HepG2 (cell line): ENCODE results near the gene IQCK. TPM values are rescaled to one million over a fixed set of nuclear protein-coding genes. Genes with fewer than 3 reads are reported as not detected.

Source experiments
- ATAC-seq: fragments of 200-7000 bp; cut with Tn5 transposase; 3 replicates; pipeline ENCODE4 v1.9.1; 2020; ENCODE audit warnings: mild to moderate bottlenecking, moderate library complexity
- BruUV-seq: library from RNA; stranded (reverse); fragments of 400-500 nt; replicated peaks from 2 replicates; lab custom pipeline; 2021; lab: Mats Ljungman, UMichigan
- CTCF ChIA-PET: fragments of 300-600 bp; formaldehyde crosslinking; extraction: SDS; loops from one replicate; lab custom pipeline; 2021; ENCODE audit warnings: low total read pairs, inconsistent platforms, low intra/inter-chr PET ratio; lab: Yijun Ruan, JAX
- POLR2A ChIA-PET: fragments of 350-600 bp; sonication (Branson Sonifier 250); formaldehyde crosslinking; loops from one replicate; lab custom pipeline; 2020; ENCODE audit warnings: antibody characterized with exemption, inconsistent platforms; lab: Yijun Ruan, JAX
- DNase-seq: peaks from one replicate; pipeline ENCODE4 v3.0.0-alpha.2; 2015; ENCODE audit warnings: low spot score
- FAIRE-seq: peaks from 3 replicates; lab custom pipeline; 2011; peaks lifted over from hg19 to GRCh38; lab: Jason Lieb, UNC
- H2AFZ ChIP-seq: one replicate; pipeline ENCODE4 v1.6.1; 2011; ENCODE audit warnings: low read length, inconsistent platforms
- H3K27ac ChIP-seq: fragments of 300-600 bp; 3 replicates; pipeline ENCODE4 v1.8.0; 2011; ENCODE audit warnings: mixed run types, mild to moderate bottlenecking, mixed read lengths, low read length, inconsistent platforms; ENCODE audit not compliant: insufficient read depth; ENCODE audit errors: extremely low read length
- H3K27me3 ChIP-seq, 2 experiments: fragments of 200-600 bp in 1 of 2; 2 replicates in 1 of 2; 3 replicates in 1 of 2; pipeline versions ENCODE4 v1.6.0 to v1.8.0; 2011; ENCODE audit warnings: low read length in 2 of 2, mild to moderate bottlenecking in 2 of 2, moderate library complexity in 2 of 2, inconsistent platforms in 1 of 2; ENCODE audit not compliant: insufficient read depth in 2 of 2, control insufficient read depth in 1 of 2
- H3K36me3 ChIP-seq, 2 experiments: fragments of 200-600 bp in 1 of 2; replicated peaks in 1 of 2; 2 replicates in 1 of 2; 3 replicates in 1 of 2; pipeline versions ENCODE4 v1.5.1 to v1.8.0; 2011; ENCODE audit warnings: low read length in 2 of 2, inconsistent platforms in 1 of 2; ENCODE audit not compliant: insufficient read depth in 2 of 2, control insufficient read depth in 1 of 2
- H3K4me1 ChIP-seq: 2 replicates; pipeline ENCODE4 v1.5.1; 2012; ENCODE audit warnings: low read length, inconsistent platforms; ENCODE audit not compliant: insufficient read depth
- H3K4me2 ChIP-seq: 2 replicates; pipeline ENCODE4 v1.6.0; 2011; ENCODE audit warnings: low read depth, low read length, inconsistent platforms
- H3K4me3 ChIP-seq, 3 experiments: fragments of 200-600 bp in 1 of 3; sonication (generic), shearing (Covaris generic) in 1 of 3; replicated peaks in 1 of 3; 2 replicates each; pipeline ENCODE4 v1.5.1; 2011 to 2016; ENCODE audit warnings: low read length in 3 of 3, inconsistent platforms in 2 of 3, low read depth in 2 of 3, mild to moderate bottlenecking in 2 of 3, control low read depth in 1 of 3, mixed read lengths in 1 of 3; ENCODE audit not compliant: insufficient read depth in 1 of 3
- H3K79me2 ChIP-seq: one replicate; pipeline ENCODE4 v1.6.1; 2011; ENCODE audit warnings: low read length, inconsistent platforms; ENCODE audit not compliant: insufficient read depth
- H3K9ac ChIP-seq: 2 replicates; pipeline ENCODE4 v1.6.0; 2011; ENCODE audit warnings: mild to moderate bottlenecking, low read depth, low read length, inconsistent platforms; ENCODE audit not compliant: insufficient read depth
- H3K9me3 ChIP-seq: 2 replicates; pipeline ENCODE4 v1.5.1; 2012; ENCODE audit warnings: mild to moderate bottlenecking, low read length
- H4K20me1 ChIP-seq: 2 replicates; pipeline ENCODE4 v1.6.0; 2011; ENCODE audit warnings: inconsistent platforms, mild to moderate bottlenecking, low read length, moderate library complexity; ENCODE audit not compliant: insufficient read depth
- ARNTL ChIP-seq: sonication (generic); formaldehyde crosslinking; IDR thresholded peaks from 2 replicates; pipeline ENCODE4 v1.4.0; 2020; ENCODE audit warnings: mild to moderate bottlenecking, missing genetic modification reagents
- ATF4 ChIP-seq, 2 experiments: fragments of 450-650 bp in 1 of 2; sonication (generic) in 1 of 2; formaldehyde crosslinking; IDR thresholded peaks; 2 replicates each; pipeline versions ENCODE4 v1.5.0 to v1.8.0; 2020 to 2022; ENCODE audit warnings: mild to moderate bottlenecking in 1 of 2, missing genetic modification reagents in 1 of 2
- GMEB2 ChIP-seq: IDR thresholded peaks from 2 replicates; pipeline ENCODE4 v1.6.1; 2016; ENCODE audit warnings: missing biosample characterization, missing genetic modification reagents, low read depth
- HOXA3 ChIP-seq: sonication (generic); formaldehyde crosslinking; IDR thresholded peaks from 2 replicates; pipeline ENCODE4 v1.5.0; 2020; ENCODE audit warnings: missing genetic modification reagents
- KDM5A ChIP-seq: fragments of 200-600 bp; sonication (generic); IDR thresholded peaks from 2 replicates; pipeline ENCODE4 v1.7.0; 2018; ENCODE audit warnings: antibody characterized with exemption, mild to moderate bottlenecking, low read length, borderline replicate concordance
- MLLT10 ChIP-seq: sonication (generic); formaldehyde crosslinking; IDR thresholded peaks from 2 replicates; pipeline ENCODE4 v1.4.0; 2020; ENCODE audit warnings: missing genetic modification reagents
- RAD51 ChIP-seq: fragments of 450-650 bp; IDR thresholded peaks from 2 replicates; pipeline ENCODE4 v1.6.1; 2016; ENCODE audit warnings: borderline replicate concordance
- RBM22 ChIP-seq: fragments of 200-400 bp; formaldehyde crosslinking; optimal IDR thresholded peaks from 2 replicates; pipeline ENCODE3; 2017; ENCODE audit warnings: mild to moderate bottlenecking, low read length, moderate library complexity
- SATB2 ChIP-seq: sonication (generic); formaldehyde crosslinking; IDR thresholded peaks from 2 replicates; pipeline ENCODE4 v1.5.0; 2020; ENCODE audit warnings: missing genetic modification reagents
- ZMAT5 ChIP-seq: sonication (generic); formaldehyde crosslinking; IDR thresholded peaks from 2 replicates; pipeline ENCODE4 v1.5.0; 2020; ENCODE audit warnings: mild to moderate bottlenecking, low read depth, missing genetic modification reagents, borderline replicate concordance
- ZNF275 ChIP-seq: sonication (generic); formaldehyde crosslinking; IDR thresholded peaks from 2 replicates; pipeline ENCODE4 v1.8.0; 2022; ENCODE audit warnings: missing genetic modification reagents, mild to moderate bottlenecking, inconsistent platforms, borderline replicate concordance
- WGBS: methylation state at CpG from one replicate; pipeline ENCODE4 v1.1.6; 2017; ENCODE audit warnings: low lambda C conversion rate; 5-methylcytosine and 5-hydroxymethylcytosine counted together
- in situ Hi-C: cut with HindIII; loops from 2 replicates; pipeline ENCODE4 v1.10.0; 2017; ENCODE audit warnings: low pct_unique_long_range_greater_than_20kb; ENCODE audit not compliant: extremely low pct_ligation_motif_present
- intact Hi-C: fragments of 100-400 bp; cut with micrococcal nuclease; formaldehyde crosslinking; loops from one replicate; pipeline ENCODE4 v1.10.0; 2022; ENCODE audit not compliant: unreplicated experiment
- polyA plus RNA-seq, 8 experiments: library from polyadenylated mRNA; depleted of rRNA in 3 of 8; stranded (reverse) in 7 of 8; unstranded in 1 of 8; fragments of >200 nt; fragmentation: Illumina TruSeq in 4 of 8; extraction: Trizol in 4 of 8; gene quantifications; 2 replicates each; pipeline versions ENCODE4 v1.2.1 to v1.2.3, GENCODE V29; 2011 to 2016; ENCODE audit warnings: low read depth in 4 of 8, missing spikeins in 1 of 8, mixed read lengths in 1 of 8; ENCODE audit not compliant: insufficient read depth in 1 of 8
- total RNA-seq, 5 experiments: library from RNA; depleted of rRNA; stranded (reverse); fragments of >200 nt; fragmentation: Illumina TruSeq; extraction: Trizol; gene quantifications; 2 replicates each; pipeline ENCODE4 v1.2.3, GENCODE V29; 2016; ENCODE audit warnings: low read depth in 1 of 5
- TF ChIP-seq, protein P1 (sequence below): sonication (generic); formaldehyde crosslinking; IDR thresholded peaks from 2 replicates; pipeline ENCODE4 v1.4.0; 2020; ENCODE audit warnings: missing genetic modification reagents
- TF ChIP-seq, protein P2 (sequence below): IDR thresholded peaks from 2 replicates; pipeline ENCODE4 v1.6.1; 2016

IQCK gene
- total and polyA plus RNA-seq, 2 of the 13 experiments (the other 11 are each of a cell fraction or from before 2014, with no cell fraction given) = 5.1 to 7.3 TPM

GRCh38 chr16:19872935-19873334 is 154.9 kb downstream of the IQCK start:
- WGBS = 53% methylated on average over 12 of the region's 12 CpGs
- H3K36me3 ChIP-seq = no peaks in the 10 kb centered on the region
- H3K4me2 ChIP-seq = no peak overlapping the region
- no peak overlapping the region for H3K9ac ChIP-seq
- no peaks in the 10 kb centered on the region for H3K9me3 ChIP-seq
- ChIA-PET POLR2A (no interaction called here), CTCF (no interaction called here)
- H3K4me3 ChIP-seq = no peak overlapping the region
- TF ChIP-seq, protein P1, sequence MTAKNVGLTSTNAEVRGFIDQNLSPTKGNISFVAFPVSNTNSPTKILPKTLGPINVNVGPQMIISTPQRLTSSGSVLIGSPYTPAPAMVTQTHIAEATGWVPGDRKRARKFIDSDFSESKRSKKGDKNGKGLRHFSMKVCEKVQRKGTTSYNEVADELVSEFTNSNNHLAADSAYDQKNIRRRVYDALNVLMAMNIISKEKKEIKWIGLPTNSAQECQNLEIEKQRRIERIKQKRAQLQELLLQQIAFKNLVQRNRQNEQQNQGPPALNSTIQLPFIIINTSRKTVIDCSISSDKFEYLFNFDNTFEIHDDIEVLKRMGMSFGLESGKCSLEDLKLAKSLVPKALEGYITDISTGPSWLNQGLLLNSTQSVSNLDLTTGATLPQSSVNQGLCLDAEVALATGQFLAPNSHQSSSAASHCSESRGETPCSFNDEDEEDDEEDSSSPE (CRISPR knock-in tag) = no peak
- TF ChIP-seq MLLT10 (CRISPR knock-in tag) = no peak
- no peak for TF ChIP-seq ARNTL (CRISPR knock-in tag)
- no peak for TF ChIP-seq ZMAT5 (CRISPR knock-in tag)
- TF ChIP-seq GMEB2 (CRISPR knock-in tag) = no peak
- no peak for TF ChIP-seq KDM5A
- no peak for TF ChIP-seq HOXA3 (CRISPR knock-in tag)
- no peak for TF ChIP-seq ZNF275 (CRISPR knock-in tag)
- TF ChIP-seq SATB2 (CRISPR knock-in tag) = no peak
- no peak for TF ChIP-seq RAD51
- no peak for TF ChIP-seq RBM22
- TF ChIP-seq, protein P2, sequence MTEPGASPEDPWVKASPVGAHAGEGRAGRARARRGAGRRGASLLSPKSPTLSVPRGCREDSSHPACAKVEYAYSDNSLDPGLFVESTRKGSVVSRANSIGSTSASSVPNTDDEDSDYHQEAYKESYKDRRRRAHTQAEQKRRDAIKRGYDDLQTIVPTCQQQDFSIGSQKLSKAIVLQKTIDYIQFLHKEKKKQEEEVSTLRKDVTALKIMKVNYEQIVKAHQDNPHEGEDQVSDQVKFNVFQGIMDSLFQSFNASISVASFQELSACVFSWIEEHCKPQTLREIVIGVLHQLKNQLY (CRISPR knock-in tag) = no peak
- TF ChIP-seq ATF4 (CRISPR knock-in tag; IDR thresholded peaks at IDR 0.05) = no peak
- BruUV-seq = no TSS peak
- H3K79me2 ChIP-seq = no peaks in the 10 kb centered on the region
- ATAC-seq = no peak
- no peak for DNase-seq
- no peak for FAIRE-seq
- H3K27ac ChIP-seq = no peak overlapping the region
- H3K4me1 ChIP-seq = no peaks in the 10 kb centered on the region
- H2AFZ ChIP-seq = no peak overlapping the region
- in situ Hi-C loops (no loop called here), intact Hi-C loops (no loop called here)
- H3K27me3 ChIP-seq = no peaks in the 10 kb centered on the region; a peak in 1 of 5 replicates
- no peaks in the 10 kb centered on the region for H4K20me1 ChIP-seq
